Stimulated activated CD8-positive, alpha-beta memory T cell treated with anti-CD3 and anti-CD28 coated beads, Interleukin-4, amount 100 ng/mL, for 1 hour (primary cell): ENCODE results near the gene C1QTNF8.
"Not testable (repeated sequence)": the region's sequence is repeated elsewhere in the genome, so short reads cannot be mapped to it uniquely, and the experiment has no call there.

Experiments
- DNase-seq, 2 donors: peaks; one replicate each; pipeline ENCODE4 v3.0.0-alpha.2; 2020; ENCODE audit warnings: low read depth in 2 of 2, low spot score in 1 of 2

Gene C1QTNF8

GRCh38 chr16:1094601-1095449 is 1.2 kb downstream of the C1QTNF8 start:
- no peak for DNase-seq

GRCh38 chr16:1094124-1094479 is 1.9 kb downstream of the C1QTNF8 start:
- no peak for DNase-seq

- no peak for DNase-seq
Measured at GRCh38 chr16:1093284-1094123, 2.5 kb downstream of the C1QTNF8 start.

- DNase-seq: not testable (repeated sequence)
Measured at GRCh38 chr16:1092685-1093283, 3.3 kb downstream of the C1QTNF8 start.

- no peak for DNase-seq
Measured at GRCh38 chr16:1091992-1092552, 4.0 kb downstream of the C1QTNF8 start.

GRCh38 chr16:1090620-1091587 is 5.1 kb downstream of the C1QTNF8 start:
- no peak for DNase-seq

GRCh38 chr16:1089822-1090619 is 6.0 kb downstream of the C1QTNF8 start:
- DNase-seq: no peak

- no peak for DNase-seq
Measured at GRCh38 chr16:1089439-1089821, 6.6 kb downstream of the C1QTNF8 start.

- no peak for DNase-seq
Measured at GRCh38 chr16:1088295-1089170, 7.5 kb downstream of the C1QTNF8 start.

GRCh38 chr16:1086443-1086842 is 9.6 kb downstream of the C1QTNF8 start:
- not testable (repeated sequence) for DNase-seq

- no peak for DNase-seq
Measured at GRCh38 chr16:1084971-1085370, 11.1 kb downstream of the C1QTNF8 start.

GRCh38 chr16:1082952-1083675 is 12.9 kb downstream of the C1QTNF8 start:
- no peak for DNase-seq

GRCh38 chr16:1082266-1082951 is 13.6 kb downstream of the C1QTNF8 start:
- DNase-seq: no peak

GRCh38 chr16:1081734-1082265 is 14.2 kb downstream of the C1QTNF8 start:
- no peak for DNase-seq

- DNase-seq: no peak
Measured at GRCh38 chr16:1080801-1081733, 15.0 kb downstream of the C1QTNF8 start.
